ENCODE data around the gene USP10.
A peak's percentile ranks its signal among the peaks of the same experiment; 100 is the strongest.

USP10 gene

DNA sequence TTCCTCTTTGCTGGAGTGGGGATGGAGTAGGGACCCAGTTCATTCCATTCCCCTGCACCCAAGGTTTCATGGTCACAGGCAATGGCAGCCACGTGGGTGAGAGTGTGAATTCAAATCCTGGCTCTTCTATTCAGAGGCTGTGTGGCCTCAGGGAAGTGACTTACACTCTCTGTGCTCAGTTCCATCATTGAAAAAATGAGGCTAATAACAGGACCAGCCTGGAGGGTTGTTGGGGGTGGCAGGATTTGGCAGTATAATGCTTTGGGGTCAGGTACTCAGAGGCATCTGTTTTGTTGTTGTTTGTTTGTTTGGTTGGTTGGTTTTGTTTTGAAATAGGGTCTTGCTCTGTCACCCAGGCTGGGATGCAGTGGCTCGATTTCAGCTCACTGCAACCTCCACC lies 117.8 kb downstream of the USP10 start:
- H3K4me3 ChIP-seq (ENCODE audit: low read length) = no peak overlapping the region
- no peak overlapping the region for H3K9ac ChIP-seq (ENCODE audit: low read length)
- H3K27me3 ChIP-seq (ENCODE audit: control insufficient read depth, insufficient read depth, low read length) = peaks cover 40% of the 10 kb centered on the region
- no peaks in the 10 kb centered on the region for H3K4me1 ChIP-seq (ENCODE audit: control insufficient read depth, low read depth, low read length)
- no peaks in the 10 kb centered on the region for H3K9me3 ChIP-seq (ENCODE audit: control insufficient read depth, low read depth, low read length)
- H3K36me3 ChIP-seq (ENCODE audit: control insufficient read depth, low read depth, low read length) = no peaks in the 10 kb centered on the region
- no peak overlapping the region for H3K27ac ChIP-seq (ENCODE audit: low read length)

DNA sequence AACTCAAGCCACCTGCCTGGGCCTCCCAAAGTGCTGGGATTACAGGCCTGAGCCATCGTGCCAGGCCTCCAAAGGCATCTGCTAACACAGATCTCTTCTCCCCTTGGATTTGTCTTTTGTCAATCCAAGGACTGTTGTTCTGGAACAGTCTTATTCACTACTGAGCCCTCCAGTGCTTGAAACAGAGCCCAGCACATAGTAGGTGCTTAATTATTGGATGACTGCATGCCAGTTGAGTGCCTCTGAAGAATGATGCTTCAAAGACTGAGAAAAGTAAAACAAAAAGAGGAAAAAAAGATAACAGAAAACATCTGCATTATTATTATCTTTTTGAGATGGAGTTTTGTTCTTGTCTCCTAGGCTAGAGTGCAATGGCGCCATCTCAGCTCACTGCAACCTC lies 118.3 kb downstream of the USP10 start:
- Histone ChIP-seq H3K9me3 (ENCODE audit: control insufficient read depth, low read depth, low read length) (no peaks in the 10 kb centered on the region), H3K4me1 (ENCODE audit: control insufficient read depth, low read depth, low read length) (no peaks in the 10 kb centered on the region), H3K4me3 (ENCODE audit: low read length) (no peak overlapping the region), H3K27ac (ENCODE audit: low read length) (no peak overlapping the region), H3K9ac (ENCODE audit: low read length) (no peak overlapping the region), H3K36me3 (ENCODE audit: control insufficient read depth, low read depth, low read length) (no peaks in the 10 kb centered on the region), H3K27me3 (ENCODE audit: control insufficient read depth, insufficient read depth, low read length) (peaks cover 40% of the 10 kb centered on the region)

DNA sequence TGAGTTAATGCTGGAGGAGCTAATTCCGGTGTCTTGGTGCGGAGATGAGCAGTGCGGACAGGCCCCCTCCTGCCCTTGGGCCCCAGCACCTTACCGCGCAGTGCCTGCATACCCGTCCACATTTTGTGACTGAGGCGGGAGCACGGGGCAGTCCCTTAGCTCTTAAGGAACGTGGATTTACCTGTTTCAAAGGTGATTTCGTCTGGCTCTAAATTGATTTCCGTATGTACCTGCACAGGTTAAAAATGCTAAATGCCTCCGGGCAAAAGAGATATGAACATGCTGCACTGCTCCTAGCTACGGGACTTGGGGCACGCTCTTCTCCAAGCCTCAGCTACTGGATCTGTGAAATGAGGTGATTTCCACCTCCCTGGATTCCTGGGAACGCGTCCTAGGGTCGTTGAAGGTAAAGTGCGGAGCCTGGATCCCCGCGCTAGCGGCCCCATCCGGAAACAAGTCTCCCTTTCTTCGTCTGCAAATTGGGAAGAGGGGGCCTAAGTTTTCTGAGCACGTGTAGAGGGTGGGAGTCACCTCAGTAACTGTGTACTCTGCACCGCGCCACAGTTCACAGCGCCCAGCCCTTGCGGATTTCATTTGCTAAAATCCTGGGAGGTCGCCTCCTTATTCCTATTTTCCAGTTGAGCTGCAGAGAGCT lies 119.3 kb downstream of the USP10 start:
- H3K27me3 ChIP-seq (ENCODE audit: control insufficient read depth, insufficient read depth, low read length) = peaks cover 40% of the 10 kb centered on the region
- no peaks in the 10 kb centered on the region for H3K9me3 ChIP-seq (ENCODE audit: control insufficient read depth, low read depth, low read length)
- H3K4me3 ChIP-seq (ENCODE audit: low read length) = peak overlapping the region; percentile 57
- H3K36me3 ChIP-seq (ENCODE audit: control insufficient read depth, low read depth, low read length) = no peaks in the 10 kb centered on the region
- no peaks in the 10 kb centered on the region for H3K4me1 ChIP-seq (ENCODE audit: control insufficient read depth, low read depth, low read length)
- H3K9ac ChIP-seq (ENCODE audit: low read length) = no peak overlapping the region
- no peak overlapping the region for H3K27ac ChIP-seq (ENCODE audit: low read length)

DNA sequence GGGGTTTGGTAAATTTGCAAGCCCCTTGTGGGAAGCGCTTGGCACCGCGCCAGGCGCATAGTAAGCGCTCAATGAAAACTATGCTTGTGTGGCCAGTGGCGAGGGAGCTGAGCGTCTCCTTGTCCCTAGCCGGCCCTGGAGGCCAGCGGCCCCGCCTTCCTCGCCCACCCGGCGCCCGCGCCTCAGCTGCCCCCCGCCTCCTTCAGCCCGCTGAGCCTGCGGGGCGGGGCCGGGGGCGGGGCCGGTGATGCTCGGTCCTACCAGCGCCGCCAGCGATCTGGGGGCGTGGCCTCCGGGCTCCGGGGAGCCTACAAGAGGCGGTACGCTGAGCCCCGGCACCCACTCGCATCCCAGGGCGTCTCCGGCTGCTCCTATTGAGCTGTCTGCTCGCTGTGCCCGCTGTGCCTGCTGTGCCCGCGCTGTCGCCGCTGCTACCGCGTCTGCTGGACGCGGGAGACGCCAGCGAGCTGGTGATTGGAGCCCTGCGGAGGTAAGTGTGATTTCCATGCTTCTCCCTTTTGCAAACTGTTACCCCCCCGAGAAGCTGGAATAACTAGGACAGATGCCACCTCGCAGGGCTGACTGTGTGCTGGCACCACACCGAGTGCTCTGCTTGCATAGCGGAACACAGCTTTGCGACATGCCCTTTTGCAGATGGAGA lies 120.0 kb downstream of the USP10 start, which contains the start of gene CRISPLD2:
Gene CRISPLD2 (plus strand): TSS at position 342 of the 661 bp plus-strand sequence. CDS start 18,511 bp downstream, outside the sequence.
- H3K27ac ChIP-seq (ENCODE audit: low read length) = no peak within 1 kb of the TSS
- H3K36me3 ChIP-seq (ENCODE audit: control insufficient read depth, low read depth, low read length) = no peaks in the 10 kb centered on the region
- H3K4me1 ChIP-seq (ENCODE audit: control insufficient read depth, low read depth, low read length) = no peaks in the 10 kb centered on the region
- H3K4me3 ChIP-seq (ENCODE audit: low read length) = peak within 1 kb of the TSS; percentile 57
- no peaks in the 10 kb centered on the region for H3K9me3 ChIP-seq (ENCODE audit: control insufficient read depth, low read depth, low read length)
- no peak within 1 kb of the TSS for H3K9ac ChIP-seq (ENCODE audit: low read length)
- peaks cover 40% of the 10 kb centered on the region for H3K27me3 ChIP-seq (ENCODE audit: control insufficient read depth, insufficient read depth, low read length)

DNA sequence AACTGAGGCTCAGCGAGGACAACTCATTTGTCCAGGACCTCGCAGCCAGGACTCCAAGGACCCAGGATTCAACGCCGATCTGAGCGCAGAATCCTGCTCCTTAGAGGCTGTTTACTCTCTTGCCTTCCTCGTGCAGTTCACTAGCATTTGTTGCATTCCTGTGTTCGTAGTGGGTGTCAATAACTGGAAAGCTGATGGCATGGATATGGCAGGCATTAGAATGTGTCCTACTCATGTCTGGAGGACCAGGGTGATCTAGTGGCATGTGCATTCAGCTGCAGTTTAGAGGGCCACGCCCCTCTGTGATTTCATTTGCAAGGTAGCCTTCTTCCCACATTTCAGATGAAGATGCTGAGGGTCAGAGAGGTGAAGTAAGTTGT lies 120.5 kb downstream of the USP10 start:
- H3K36me3 ChIP-seq (ENCODE audit: control insufficient read depth, low read depth, low read length) = no peaks in the 10 kb centered on the region
- no peaks in the 10 kb centered on the region for H3K9me3 ChIP-seq (ENCODE audit: control insufficient read depth, low read depth, low read length)
- no peaks in the 10 kb centered on the region for H3K4me1 ChIP-seq (ENCODE audit: control insufficient read depth, low read depth, low read length)
- H3K4me3 ChIP-seq (ENCODE audit: low read length) = peak overlapping the region; percentile 57
- H3K27ac ChIP-seq (ENCODE audit: low read length) = no peak overlapping the region
- H3K27me3 ChIP-seq (ENCODE audit: control insufficient read depth, insufficient read depth, low read length) = peaks cover 40% of the 10 kb centered on the region
- H3K9ac ChIP-seq (ENCODE audit: low read length) = no peak overlapping the region

DNA sequence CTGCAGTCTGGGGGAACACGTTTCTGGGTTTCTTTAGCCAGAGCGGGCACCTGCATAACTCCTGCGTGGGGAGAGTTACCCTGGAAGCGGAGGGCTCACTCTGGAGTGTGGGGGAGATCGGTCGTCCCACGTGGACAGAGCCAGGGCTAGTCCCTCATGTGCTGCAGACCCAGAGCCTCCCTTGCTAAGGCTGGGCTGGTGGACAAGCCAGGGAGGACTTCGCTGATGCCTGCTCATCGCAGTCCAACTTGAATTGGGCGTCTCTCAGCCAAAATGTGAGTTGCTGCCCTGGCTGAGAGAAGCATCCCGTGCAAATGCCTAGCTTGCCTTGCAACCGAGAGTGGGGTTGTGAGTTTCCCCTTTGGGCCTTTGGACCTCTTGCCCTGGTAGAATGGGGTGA lies 121.0 kb downstream of the USP10 start:
- Histone ChIP-seq H3K36me3 (ENCODE audit: control insufficient read depth, low read depth, low read length) (no peaks in the 10 kb centered on the region), H3K9me3 (ENCODE audit: control insufficient read depth, low read depth, low read length) (no peaks in the 10 kb centered on the region), H3K27me3 (ENCODE audit: control insufficient read depth, insufficient read depth, low read length) (peaks cover 40% of the 10 kb centered on the region), H3K27ac (ENCODE audit: low read length) (no peak overlapping the region), H3K4me1 (ENCODE audit: control insufficient read depth, low read depth, low read length) (no peaks in the 10 kb centered on the region), H3K4me3 (ENCODE audit: low read length) (no peak overlapping the region), H3K9ac (ENCODE audit: low read length) (no peak overlapping the region)

DNA sequence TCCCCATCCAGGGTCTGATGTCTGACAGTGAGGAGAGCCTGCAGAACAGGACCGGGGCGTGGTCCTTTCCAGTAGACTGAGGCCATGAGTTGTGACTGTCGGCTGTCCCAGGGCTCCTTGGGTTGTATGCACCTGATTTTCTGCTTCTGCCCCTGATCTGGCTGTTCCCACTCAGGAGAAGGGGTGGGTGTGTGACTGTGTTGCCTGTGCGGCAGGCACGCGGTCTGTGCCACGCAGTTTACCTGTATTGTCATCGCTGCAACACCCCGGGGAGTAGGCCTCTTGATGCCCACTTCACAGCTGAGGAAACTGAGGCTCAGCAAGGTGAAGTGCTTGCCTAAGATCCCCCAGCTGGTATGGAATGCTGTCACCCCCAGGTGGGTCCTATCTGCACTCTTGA lies 121.4 kb downstream of the USP10 start:
- H3K4me1 ChIP-seq (ENCODE audit: control insufficient read depth, low read depth, low read length) = no peaks in the 10 kb centered on the region
- no peaks in the 10 kb centered on the region for H3K36me3 ChIP-seq (ENCODE audit: control insufficient read depth, low read depth, low read length)
- H3K9ac ChIP-seq (ENCODE audit: low read length) = no peak overlapping the region
- no peak overlapping the region for H3K4me3 ChIP-seq (ENCODE audit: low read length)
- no peaks in the 10 kb centered on the region for H3K9me3 ChIP-seq (ENCODE audit: control insufficient read depth, low read depth, low read length)
- peaks cover 40% of the 10 kb centered on the region for H3K27me3 ChIP-seq (ENCODE audit: control insufficient read depth, insufficient read depth, low read length)
- no peak overlapping the region for H3K27ac ChIP-seq (ENCODE audit: low read length)

DNA sequence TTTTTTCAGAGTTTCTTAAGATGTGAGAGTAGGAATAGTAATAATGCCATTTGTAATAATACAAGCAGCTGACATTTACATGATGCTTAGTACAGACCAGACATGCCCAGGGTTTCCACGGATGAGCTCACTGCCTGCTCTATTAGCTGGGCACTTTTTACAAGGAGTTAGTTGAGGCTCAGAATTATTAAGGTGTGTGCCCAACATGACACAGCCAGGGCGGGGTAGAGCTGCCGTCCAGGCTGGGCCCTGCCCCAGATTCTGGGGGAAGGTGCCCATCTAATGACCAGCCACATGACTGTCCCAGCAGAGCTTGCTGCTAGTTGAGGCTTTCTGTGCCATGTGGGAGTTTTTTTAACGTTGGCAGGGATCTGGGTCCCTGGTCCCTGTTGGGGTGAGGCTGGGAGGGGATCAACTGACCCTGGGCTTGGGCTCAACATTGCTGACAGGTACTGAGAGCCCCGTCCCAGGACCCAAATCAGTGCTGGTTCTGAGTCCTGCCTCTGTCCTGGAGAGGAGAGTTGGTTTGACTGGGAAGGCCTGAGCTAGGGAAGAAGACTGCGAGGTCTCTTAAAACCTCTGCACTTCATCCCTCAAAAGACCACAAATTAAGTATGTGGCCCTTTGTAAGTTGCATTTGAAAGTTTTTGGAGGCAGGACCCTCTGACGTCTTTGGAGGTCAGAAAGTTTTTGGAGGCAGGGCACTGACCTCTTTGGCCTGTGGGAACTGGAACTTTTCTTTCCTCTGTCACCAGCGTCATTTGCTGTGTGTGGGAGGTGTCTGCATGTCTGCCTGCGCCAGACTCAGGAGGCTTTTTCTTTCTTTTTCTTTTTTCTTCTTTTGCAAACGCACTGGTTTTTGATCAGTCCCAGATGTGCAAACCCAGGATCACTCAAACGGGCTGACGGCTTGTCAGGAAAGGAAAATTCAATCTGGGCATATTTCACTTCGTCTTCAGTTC lies 122.2 kb downstream of the USP10 start:
- Histone ChIP-seq H3K9me3 (ENCODE audit: control insufficient read depth, low read depth, low read length) (no peaks in the 10 kb centered on the region), H3K36me3 (ENCODE audit: control insufficient read depth, low read depth, low read length) (no peaks in the 10 kb centered on the region), H3K27ac (ENCODE audit: low read length) (no peak overlapping the region), H3K9ac (ENCODE audit: low read length) (no peak overlapping the region), H3K4me1 (ENCODE audit: control insufficient read depth, low read depth, low read length) (no peaks in the 10 kb centered on the region), H3K4me3 (ENCODE audit: low read length) (no peak overlapping the region), H3K27me3 (ENCODE audit: control insufficient read depth, insufficient read depth, low read length) (peaks cover 40% of the 10 kb centered on the region)

DNA sequence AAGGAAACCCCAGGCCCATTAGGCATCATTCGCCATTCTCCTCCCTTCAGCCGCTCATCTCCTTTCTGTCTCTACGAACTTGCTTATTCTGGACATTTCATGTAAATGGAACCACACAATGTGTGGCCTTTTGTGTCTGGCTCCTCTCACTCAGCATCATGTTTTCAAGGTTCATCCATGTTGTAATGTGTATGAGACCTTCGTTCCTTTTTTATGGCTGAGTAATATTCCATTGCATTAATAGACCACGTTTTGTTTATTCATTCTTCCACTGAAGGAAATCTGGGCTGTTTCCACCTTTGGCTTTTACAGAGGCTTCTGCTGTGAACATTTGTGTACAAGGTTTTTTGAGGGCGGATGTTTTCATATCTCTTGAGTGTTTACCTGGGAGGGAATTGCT lies 123.2 kb downstream of the USP10 start:
- H3K9ac ChIP-seq (ENCODE audit: low read length) = no peak overlapping the region
- no peak overlapping the region for H3K4me3 ChIP-seq (ENCODE audit: low read length)
- H3K27me3 ChIP-seq (ENCODE audit: control insufficient read depth, insufficient read depth, low read length) = peaks cover 36% of the 10 kb centered on the region
- no peak overlapping the region for H3K27ac ChIP-seq (ENCODE audit: low read length)
- no peaks in the 10 kb centered on the region for H3K4me1 ChIP-seq (ENCODE audit: control insufficient read depth, low read depth, low read length)
- H3K36me3 ChIP-seq (ENCODE audit: control insufficient read depth, low read depth, low read length) = no peaks in the 10 kb centered on the region
- H3K9me3 ChIP-seq (ENCODE audit: control insufficient read depth, low read depth, low read length) = no peaks in the 10 kb centered on the region

DNA sequence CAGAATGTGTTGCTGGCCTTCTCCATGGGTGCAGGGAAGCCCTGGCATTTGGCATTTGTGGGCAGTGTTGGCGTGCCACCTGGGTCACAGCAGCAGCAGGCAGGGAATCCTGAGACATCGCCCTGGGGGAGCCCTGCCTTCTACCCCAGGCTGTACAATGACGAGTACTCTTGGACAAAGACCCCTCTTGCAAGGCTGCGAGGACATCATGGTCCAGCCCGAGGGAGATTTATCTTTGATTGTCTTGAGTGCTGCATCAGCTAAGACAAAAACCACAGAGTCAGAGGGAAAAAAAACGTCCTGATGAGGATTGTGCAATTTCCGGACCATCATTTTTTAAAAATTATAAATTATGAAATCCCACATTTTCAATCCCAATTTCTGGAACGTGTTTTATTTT lies 123.7 kb downstream of the USP10 start:
- Histone ChIP-seq H3K9ac (ENCODE audit: low read length) (no peak overlapping the region), H3K4me3 (ENCODE audit: low read length) (no peak overlapping the region), H3K27me3 (ENCODE audit: control insufficient read depth, insufficient read depth, low read length) (peaks cover 31% of the 10 kb centered on the region), H3K36me3 (ENCODE audit: control insufficient read depth, low read depth, low read length) (no peaks in the 10 kb centered on the region), H3K4me1 (ENCODE audit: control insufficient read depth, low read depth, low read length) (no peaks in the 10 kb centered on the region), H3K27ac (ENCODE audit: low read length) (no peak overlapping the region), H3K9me3 (ENCODE audit: control insufficient read depth, low read depth, low read length) (no peaks in the 10 kb centered on the region)

DNA sequence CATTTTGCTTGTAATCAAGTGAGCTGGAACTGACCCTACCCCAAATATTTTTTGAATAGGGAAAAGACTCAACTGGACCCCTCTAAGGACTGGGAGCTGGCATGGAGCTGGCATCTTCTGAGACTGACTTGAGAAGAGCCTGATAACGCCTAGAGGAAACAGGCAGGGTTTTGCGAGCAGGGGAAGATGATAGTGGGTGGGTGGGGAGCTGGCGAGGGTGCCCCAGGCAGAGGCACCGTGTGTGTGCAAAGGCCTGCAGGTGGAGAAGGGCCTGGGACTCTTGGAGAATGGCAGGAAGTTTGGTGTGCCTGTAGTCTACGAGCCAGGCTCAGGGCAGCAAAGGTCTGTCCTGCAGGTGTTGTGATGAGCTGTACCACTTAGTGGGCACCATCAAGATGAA lies 124.1 kb downstream of the USP10 start:
- no peak overlapping the region for H3K4me3 ChIP-seq (ENCODE audit: low read length)
- no peaks in the 10 kb centered on the region for H3K36me3 ChIP-seq (ENCODE audit: control insufficient read depth, low read depth, low read length)
- no peaks in the 10 kb centered on the region for H3K9me3 ChIP-seq (ENCODE audit: control insufficient read depth, low read depth, low read length)
- no peak overlapping the region for H3K27ac ChIP-seq (ENCODE audit: low read length)
- no peak overlapping the region for H3K9ac ChIP-seq (ENCODE audit: low read length)
- peaks cover 27% of the 10 kb centered on the region for H3K27me3 ChIP-seq (ENCODE audit: control insufficient read depth, insufficient read depth, low read length)
- H3K4me1 ChIP-seq (ENCODE audit: control insufficient read depth, low read depth, low read length) = no peaks in the 10 kb centered on the region

Data from iPS-18a (cell line).